Activated CD4-positive, alpha-beta memory T cell treated with anti-CD3 and anti-CD28 coated beads for 36 hours (primary cell): Measurements from ENCODE around the gene FLT1. TPM values are rescaled to one million over a fixed set of nuclear protein-coding genes. Genes with fewer than 3 reads are reported as not detected.

Experiments
- CTCF ChIA-PET: fragments of 350-600 bp; sonication (Branson Sonifier 250); formaldehyde crosslinking; loops from one replicate; lab custom pipeline; 2021; ENCODE audit warnings: antibody characterized with exemption, inconsistent platforms; lab: Charles Lee
- POLR2A ChIA-PET: fragments of 350-600 bp; sonication (Branson Sonifier 250); formaldehyde crosslinking; loops from one replicate; lab custom pipeline; 2021; ENCODE audit warnings: antibody characterized with exemption; lab: Charles Lee
- DNase-seq: peaks from one replicate; pipeline ENCODE4 v3.0.0-alpha.2; 2020
- H3K27ac Mint-ChIP-seq: one replicate; pipeline ENCODE4 v1.8.0; 2021; ENCODE audit warnings: mixed read lengths
- H3K27me3 Mint-ChIP-seq: one replicate; pipeline ENCODE4 v1.8.0; 2021; ENCODE audit warnings: mixed read lengths
- H3K36me3 Mint-ChIP-seq: one replicate; pipeline ENCODE4 v1.8.0; 2021; ENCODE audit warnings: mixed read lengths
- H3K4me1 Mint-ChIP-seq: one replicate; pipeline ENCODE4 v1.8.0; 2021; ENCODE audit warnings: low read depth, mixed read lengths
- H3K4me3 Mint-ChIP-seq: one replicate; pipeline ENCODE4 v1.8.0; 2021; ENCODE audit warnings: mild to moderate bottlenecking, mixed read lengths
- H3K9me3 Mint-ChIP-seq: one replicate; pipeline ENCODE4 v1.8.0; 2021; ENCODE audit warnings: mixed read lengths
- intact Hi-C: fragments of 100-400 bp; cut with micrococcal nuclease; formaldehyde crosslinking; loops from one replicate; pipeline ENCODE4 v1.15.1; 2023
- total RNA-seq, 2 experiments: library from RNA; stranded (reverse); gene quantifications; one replicate each; pipeline ENCODE4 v1.2.3, GENCODE V29; 2021

Gene FLT1
- total RNA-seq, 2 experiments from 2014 or later, result 17.2 to 19.5 TPM

DNA sequence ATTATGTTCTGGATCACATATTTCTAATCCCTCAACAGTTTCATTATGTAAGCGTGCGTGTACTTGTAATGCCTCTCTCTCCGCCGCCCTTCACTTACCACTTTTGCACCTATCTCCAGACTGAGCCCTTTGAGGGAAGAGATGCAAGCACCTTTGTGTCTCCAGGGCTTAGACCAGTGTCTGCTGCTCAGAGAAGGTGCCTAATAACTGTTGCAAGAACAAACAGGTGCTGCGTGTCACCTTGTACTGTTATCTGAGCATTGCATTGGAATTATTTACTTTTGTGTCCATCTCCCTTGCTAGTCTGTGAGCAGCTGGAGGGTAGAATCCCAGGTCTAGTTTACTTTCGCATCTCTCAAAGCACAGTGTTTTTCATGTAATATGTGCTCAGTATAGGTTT lies 156.2 kb downstream of the FLT1 start:
- CTCF ChIA-PET, result no interaction called here
- no peak for DNase-seq
- no peaks in the 10 kb centered on the region for H3K36me3 Mint-ChIP-seq
- no peak overlapping the region for H3K4me3 Mint-ChIP-seq
- H3K27ac Mint-ChIP-seq, result no peak overlapping the region
- POLR2A ChIA-PET, result no interaction called here
- H3K27me3 Mint-ChIP-seq, result no peaks in the 10 kb centered on the region
- H3K4me1 Mint-ChIP-seq, result peaks cover 5% of the 10 kb centered on the region
- intact Hi-C loops, result no loop called here
- no peaks in the 10 kb centered on the region for H3K9me3 Mint-ChIP-seq

DNA sequence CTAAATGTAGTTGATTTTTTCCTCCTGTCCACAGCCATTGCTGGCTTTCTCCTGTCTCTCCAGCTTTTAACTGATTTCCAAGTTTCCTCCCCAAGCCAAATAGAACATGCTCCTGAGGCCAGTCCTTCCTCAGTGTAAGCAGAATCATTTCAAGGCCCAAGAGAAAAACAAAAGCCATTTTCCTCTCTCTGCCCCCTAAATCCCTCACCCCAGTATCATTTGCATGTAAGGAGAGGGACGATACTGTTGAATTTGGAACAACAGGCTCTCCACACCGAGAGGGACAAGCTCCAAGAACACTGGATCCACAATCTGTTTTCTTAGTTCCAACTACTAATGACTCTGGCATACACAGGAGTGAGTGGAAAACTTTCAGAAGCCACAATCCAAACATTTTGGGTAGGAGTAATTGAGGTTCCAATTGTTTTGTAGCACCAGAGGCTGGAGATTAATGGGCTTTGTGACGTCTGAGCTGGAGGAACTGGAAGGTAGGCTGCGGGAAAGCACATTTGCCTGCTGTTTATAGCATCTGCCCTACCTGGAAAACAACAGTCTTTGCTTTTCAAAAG lies 156.8 kb downstream of the FLT1 start:
- H3K27ac Mint-ChIP-seq, result no peak overlapping the region
- intact Hi-C loops, result no loop called here
- H3K4me3 Mint-ChIP-seq, result no peak overlapping the region
- no peaks in the 10 kb centered on the region for H3K27me3 Mint-ChIP-seq
- H3K36me3 Mint-ChIP-seq, result no peaks in the 10 kb centered on the region
- CTCF ChIA-PET, result no interaction called here
- H3K9me3 Mint-ChIP-seq, result no peaks in the 10 kb centered on the region
- POLR2A ChIA-PET, result no interaction called here
- no peak for DNase-seq
- peaks cover 5% of the 10 kb centered on the region for H3K4me1 Mint-ChIP-seq

DNA sequence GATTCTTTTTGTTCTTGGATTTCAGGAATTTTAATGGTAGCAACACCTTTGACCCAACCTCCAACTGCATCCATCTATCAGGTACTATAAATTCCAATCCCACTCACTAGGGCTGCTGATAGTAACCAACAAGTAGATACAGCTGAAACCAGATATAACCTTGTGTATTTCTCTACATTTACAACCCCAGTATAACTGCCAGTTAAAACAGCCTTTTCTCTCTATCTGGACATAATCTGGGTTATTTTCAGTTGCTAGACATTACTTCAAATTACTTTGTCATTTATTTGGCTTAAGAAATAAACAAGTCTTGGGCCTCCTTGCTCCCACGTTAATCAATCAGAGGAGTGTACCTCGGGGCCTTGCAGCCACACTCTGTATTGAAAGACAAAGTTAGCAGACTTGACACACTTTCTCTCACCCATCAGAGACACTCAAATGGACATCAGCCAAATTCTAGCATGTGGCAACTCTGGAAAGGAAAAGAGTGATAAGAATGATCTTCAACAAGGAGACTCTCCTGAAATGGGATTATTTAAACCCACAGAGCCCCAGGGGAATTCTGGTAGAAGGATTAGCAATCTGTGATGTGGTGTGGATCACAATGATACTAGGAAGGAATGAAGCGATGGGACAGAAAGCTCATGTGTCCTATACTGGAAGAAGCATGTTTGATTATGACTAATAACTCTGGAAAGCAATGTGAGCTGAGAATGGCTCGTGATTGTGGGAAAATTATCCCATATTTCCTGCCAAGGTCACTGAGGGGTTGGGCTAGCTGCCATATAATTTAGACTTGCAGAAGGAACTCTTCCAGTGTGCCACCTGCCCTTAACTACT lies 157.5 kb downstream of the FLT1 start:
- Mint-ChIP-seq H3K27ac (no peak overlapping the region), H3K4me1 (peaks cover 5% of the 10 kb centered on the region), H3K9me3 (no peaks in the 10 kb centered on the region), H3K36me3 (no peaks in the 10 kb centered on the region), H3K4me3 (no peak overlapping the region), H3K27me3 (no peaks in the 10 kb centered on the region)
- ChIA-PET CTCF (no interaction called here), POLR2A (no interaction called here)
- DNase-seq, result no peak
- intact Hi-C loops, result no loop called here

- Mint-ChIP-seq H3K9me3 (no peaks in the 10 kb centered on the region), H3K27ac (no peak overlapping the region), H3K4me3 (no peak overlapping the region), H3K27me3 (no peaks in the 10 kb centered on the region), H3K36me3 (no peaks in the 10 kb centered on the region), H3K4me1 (peaks cover 5% of the 10 kb centered on the region)
- DNase-seq, result no peak
- ChIA-PET POLR2A (no interaction called here), CTCF (no interaction called here)
- intact Hi-C loops, result no loop called here
Observed at GRCh38 chr13:28336193-28336657, 158.7 kb downstream of the FLT1 start.

DNA sequence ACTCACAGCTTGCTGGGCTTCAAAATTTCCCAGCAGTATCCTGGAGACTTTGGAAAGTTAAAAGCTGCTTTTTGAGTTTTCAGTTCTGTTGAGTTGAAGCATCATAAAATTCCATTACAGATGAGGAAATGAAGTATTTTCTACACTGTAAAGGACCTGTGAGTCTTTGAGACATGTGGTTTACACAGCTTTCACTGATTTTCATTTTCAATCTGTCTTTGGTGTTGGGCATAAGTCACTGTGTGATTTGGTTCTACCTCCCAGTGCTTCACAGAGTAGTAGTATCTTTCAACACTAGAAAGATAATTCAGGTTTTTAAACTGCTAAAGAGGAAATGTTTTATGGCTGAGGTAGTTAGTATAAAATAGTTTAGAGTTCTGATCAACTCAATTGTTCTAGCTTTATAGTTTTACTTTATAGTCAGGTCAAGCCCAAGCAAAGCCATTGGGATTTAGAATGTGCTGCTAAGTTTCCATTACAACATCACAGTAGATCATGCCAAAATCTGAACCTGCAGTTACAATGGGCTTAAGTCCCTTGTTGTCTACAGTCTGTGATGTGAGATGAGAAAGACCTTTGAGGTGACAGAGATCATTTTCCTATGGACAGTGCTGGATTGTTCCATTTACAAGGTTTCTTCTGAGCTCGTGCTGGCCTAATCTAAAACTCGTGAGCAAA lies 161.6 kb downstream of the FLT1 start:
- ChIA-PET CTCF (interaction anchor here (1.0 kb wide), 1 partner anchor 9 kb away, joined by 3 read pairs; no protein-coding TSS in a partner anchor), POLR2A (no interaction called here)
- intact Hi-C loops, result no loop called here
- Mint-ChIP-seq H3K4me3 (no peak overlapping the region), H3K36me3 (no peaks in the 10 kb centered on the region), H3K9me3 (no peaks in the 10 kb centered on the region), H3K27ac (no peak overlapping the region), H3K27me3 (no peaks in the 10 kb centered on the region), H3K4me1 (no peaks in the 10 kb centered on the region)
- DNase-seq, result no peak

DNA sequence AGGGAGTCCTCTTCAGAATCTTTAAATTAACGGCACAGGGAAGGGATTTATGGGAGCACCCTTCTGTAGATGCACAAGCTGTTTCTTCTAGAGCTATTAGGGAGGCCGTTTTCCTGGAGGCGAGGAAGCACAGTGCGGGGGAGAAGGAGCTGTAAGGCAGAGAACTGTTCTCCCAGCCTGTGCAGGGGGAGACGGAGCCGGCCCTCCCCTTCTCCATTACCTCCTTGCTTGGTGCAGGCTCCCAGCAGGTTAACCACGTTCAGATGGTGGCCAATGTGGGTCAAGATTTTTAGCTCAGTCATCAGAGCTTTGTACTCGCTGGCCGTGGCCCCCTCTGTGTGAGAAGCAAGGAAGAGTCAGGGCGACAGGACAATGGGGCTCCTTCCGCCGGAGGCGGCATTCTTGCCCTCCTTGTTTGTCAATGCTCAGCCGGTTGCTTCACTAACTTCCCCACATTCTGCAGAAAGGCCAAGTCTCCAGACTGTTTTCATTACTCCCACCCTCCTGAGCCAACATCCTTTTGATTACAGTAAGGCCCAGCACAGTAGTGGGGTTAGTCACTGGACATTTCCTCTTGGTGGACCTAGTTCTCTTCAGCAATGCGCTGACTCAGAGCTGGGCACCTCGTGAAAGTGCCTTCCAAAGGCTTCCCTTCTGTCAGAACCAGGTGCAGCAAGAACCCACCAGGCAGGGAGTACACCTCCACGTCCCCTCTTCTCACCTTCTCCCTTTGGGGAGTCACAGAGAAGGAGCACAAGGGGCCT lies 165.4 kb downstream of the FLT1 start:
- intact Hi-C loops, result no loop called here

DNA sequence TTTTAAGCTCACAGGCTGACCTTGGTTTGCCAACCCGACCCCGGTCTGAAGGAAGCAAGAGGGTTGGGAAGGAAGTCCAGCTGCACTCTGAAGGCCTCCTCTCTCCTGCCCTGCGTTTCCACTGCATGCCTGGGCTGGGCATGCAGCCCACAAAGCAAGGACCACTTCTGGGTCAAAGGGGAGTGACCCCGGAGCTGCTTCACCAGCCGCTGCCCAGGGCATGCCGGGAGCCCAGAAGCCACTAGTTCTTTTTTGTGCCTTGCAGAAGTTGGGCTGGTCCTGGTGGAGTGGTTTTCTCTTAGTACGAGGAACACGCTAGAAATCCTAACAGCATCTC lies 166.7 kb downstream of the FLT1 start:
- CTCF ChIA-PET, result interaction anchor here (1.2 to 1.7 kb wide), 2 partner anchors 312 to 467 kb away, joined by 3 to 4 read pairs; no protein-coding TSS in a partner anchor
- DNase-seq, result no peak
- POLR2A ChIA-PET, result no interaction called here
- Mint-ChIP-seq H3K4me1 (peaks cover 3% of the 10 kb centered on the region), H3K36me3 (no peaks in the 10 kb centered on the region), H3K9me3 (no peaks in the 10 kb centered on the region), H3K27ac (no peak overlapping the region), H3K4me3 (no peak overlapping the region), H3K27me3 (peaks cover 3% of the 10 kb centered on the region)
- intact Hi-C loops, result no loop called here

More for the DNA sequence above, 165.4 kb downstream of the FLT1 start:
- H3K4me3 Mint-ChIP-seq, result no peak overlapping the region
- no peaks in the 10 kb centered on the region for H3K4me1 Mint-ChIP-seq
- CTCF ChIA-PET, result interaction anchor here (1.7 kb wide), 1 partner anchor 311 kb away, joined by 4 read pairs; no protein-coding TSS in a partner anchor
- no peak overlapping the region for H3K27ac Mint-ChIP-seq
- POLR2A ChIA-PET, result no interaction called here
- no peaks in the 10 kb centered on the region for H3K9me3 Mint-ChIP-seq
- H3K36me3 Mint-ChIP-seq, result no peaks in the 10 kb centered on the region
- no peak for DNase-seq
- peaks cover 3% of the 10 kb centered on the region for H3K27me3 Mint-ChIP-seq

- peaks cover 3% of the 10 kb centered on the region for H3K4me1 Mint-ChIP-seq
- H3K27me3 Mint-ChIP-seq, result peaks cover 3% of the 10 kb centered on the region
- DNase-seq, result no peak
- POLR2A ChIA-PET, result no interaction called here
- no peak overlapping the region for H3K27ac Mint-ChIP-seq
- intact Hi-C loops, result no loop called here
- H3K4me3 Mint-ChIP-seq, result no peak overlapping the region
- H3K36me3 Mint-ChIP-seq, result no peaks in the 10 kb centered on the region
- no peaks in the 10 kb centered on the region for H3K9me3 Mint-ChIP-seq
- CTCF ChIA-PET, result interaction anchor here (1.2 to 1.7 kb wide), 2 partner anchors 313 to 467 kb away, joined by 3 to 4 read pairs; no protein-coding TSS in a partner anchor
Observed at GRCh38 chr13:28327373-28328270, 167.3 kb downstream of the FLT1 start.

GRCh38 chr13:28326056-28326455 lies 168.9 kb downstream of the FLT1 start:
- intact Hi-C loops, result no loop called here
- ChIA-PET CTCF (interaction anchor here (0.7 to 4.3 kb wide), 3 partner anchors 10 to 471 kb away, joined by 3 to 44 read pairs (median 3); no protein-coding TSS in a partner anchor), POLR2A (no interaction called here)
- no peaks in the 10 kb centered on the region for H3K9me3 Mint-ChIP-seq
- no peak for DNase-seq
- H3K27ac Mint-ChIP-seq, result no peak overlapping the region
- H3K4me3 Mint-ChIP-seq, result no peak overlapping the region
- H3K4me1 Mint-ChIP-seq, result peaks cover 3% of the 10 kb centered on the region
- H3K36me3 Mint-ChIP-seq, result no peaks in the 10 kb centered on the region
- peaks cover 3% of the 10 kb centered on the region for H3K27me3 Mint-ChIP-seq

- Mint-ChIP-seq H3K9me3 (no peaks in the 10 kb centered on the region), H3K27ac (no peak overlapping the region), H3K27me3 (peaks cover 3% of the 10 kb centered on the region), H3K36me3 (no peaks in the 10 kb centered on the region), H3K4me3 (no peak overlapping the region), H3K4me1 (peaks cover 3% of the 10 kb centered on the region)
- ChIA-PET POLR2A (no interaction called here), CTCF (interaction anchor here (0.6 to 4.3 kb wide), 4 partner anchors 9 to 472 kb away, joined by 3 to 44 read pairs (median 4); no protein-coding TSS in a partner anchor)
- intact Hi-C loops, result loop anchor here (2.0 kb wide), 1 partner anchor 334 kb away; the partner anchor contains the start of gene POMP
- DNase-seq, result no peak
Observed at GRCh38 chr13:28325022-28325421, 169.9 kb downstream of the FLT1 start.
